ENCODE results near the gene PREPL. TPM values are rescaled to one million over a fixed set of nuclear protein-coding genes. Genes with fewer than 3 reads are reported as not detected.

Gene PREPL
- total and polyA plus RNA-seq, 2 of the 8 experiments (the other 6 are each of a cell fraction or from before 2014, with no cell fraction given), result 13.6 to 38.9 TPM

GRCh38 chr2:44321360-44321759, 39.9 kb downstream of the PREPL start:
- Histone ChIP-seq H2AFZ (ENCODE audit: low read length) (no peak overlapping the region), H3K4me3 (ENCODE audit: extremely low read depth in 1 of 4, insufficient read depth in 2 of 4, low read depth in 3 of 4, low read length in 4 of 4) (no peak overlapping the region), H3K79me1 (ENCODE audit: low read depth, low read length) (no peaks in the 10 kb centered on the region), H2BK15ac (ENCODE audit: low read length) (no peak overlapping the region), H3K36me3 (ENCODE audit: control insufficient read depth in 2 of 4, insufficient read depth in 4 of 4, low read length in 3 of 4) (peaks cover 0 to 47% (median 23%) of the 10 kb centered on the region in 4 experiments; a peak in 7 of 8 replicates), H3K79me2 (ENCODE audit: control insufficient read depth in 1 of 2, insufficient read depth in 2 of 2, low read length in 2 of 2) (no peaks in the 10 kb centered on the region), H3K18ac (ENCODE audit: extremely low read depth, low read length) (no peak overlapping the region), H4K20me1 (replicated peaks in 1 of 2; ENCODE audit: control insufficient read depth in 1 of 2, insufficient read depth in 2 of 2, low read length in 2 of 2) (no peaks in the 10 kb centered on the region), H2BK12ac (ENCODE audit: low read depth, low read length) (no peak overlapping the region), H3K9ac (replicated peaks in 1 of 4; ENCODE audit: extremely low read depth in 1 of 4, low read depth in 3 of 4, low read length in 3 of 4) (no peak overlapping the region), H3K4ac (replicated peaks; ENCODE audit: insufficient read length, low read depth, low read length) (no peak overlapping the region), H2BK5ac (ENCODE audit: low read depth, low read length) (no peak overlapping the region), H4K91ac (replicated peaks; ENCODE audit: insufficient read length, low read length) (no peak overlapping the region), H2BK20ac (ENCODE audit: low read length) (no peak overlapping the region), H2BK120ac (replicated peaks; ENCODE audit: low read depth, low read length) (no peak overlapping the region), H4K5ac (ENCODE audit: insufficient read length, low read depth, low read length) (no peak overlapping the region), H3K14ac (ENCODE audit: insufficient read length) (no peak overlapping the region), H4K8ac (ENCODE audit: extremely low read depth, insufficient read depth, low read length) (no peak overlapping the region), H3K56ac (replicated peaks; ENCODE audit: insufficient read length, low read depth, low read length) (no peak overlapping the region), H3K23me2 (ENCODE audit: low read depth, low read length) (no peaks in the 10 kb centered on the region), H2AK5ac (ENCODE audit: low read depth, low read length) (no peak overlapping the region), H3K27ac (ENCODE audit: low read depth, low read length) (no peak overlapping the region), H3K9me3 (ENCODE audit: insufficient read depth in 2 of 2, low read depth in 1 of 2, low read length in 1 of 2) (no peaks in the 10 kb centered on the region), H3K27me3 (replicated peaks in 1 of 4; ENCODE audit: control insufficient read depth in 3 of 4, extremely low read depth in 1 of 4, insufficient read depth in 3 of 4, low read length in 3 of 4) (no peaks in the 10 kb centered on the region), H3K4me1 (replicated peaks in 1 of 4; ENCODE audit: control insufficient read depth in 3 of 4, insufficient read depth in 4 of 4, low read length in 3 of 4) (peaks cover 0 to 3% (median 1%) of the 10 kb centered on the region in 4 experiments; a peak in 1 of 7 replicates), H3K4me2 (ENCODE audit: insufficient read depth in 1 of 2, low read depth in 2 of 2, low read length in 2 of 2) (no peak overlapping the region), H3K23ac (ENCODE audit: insufficient read length) (no peak overlapping the region)
- WGBS, 2 experiments (ENCODE audit: extremely low coverage in 1 of 2, insufficient coverage in 1 of 2, insufficient read length in 1 of 2, insufficient replicate concordance in 2 of 2, low coverage in 1 of 2, low lambda C conversion rate in 2 of 2, missing lambda C conversion rate in 1 of 2), result 85% methylated on average over 5 of the region's 5 CpGs; no CpG with 5 or more reads in 1 of the 2 experiments
- no peak for FAIRE-seq
- CTCF ChIA-PET (ENCODE audit: partially characterized antibody), result interaction anchor here (0.7 kb wide), 1 partner anchor 308 kb away, joined by 3 read pairs; no protein-coding TSS in a partner anchor
- DNase-seq (ENCODE audit: low read depth in 1 of 2, low spot score in 2 of 2), result no peak
- POLR2A ChIA-PET (ENCODE audit: partially characterized antibody), result interaction anchor here (1.1 kb wide), 1 partner anchor 11 kb away, joined by 3 read pairs; no protein-coding TSS in a partner anchor
- TF ChIP-seq BACH1 (IDR thresholded peaks at IDR 0.05; ENCODE audit: low read length), result no peak
- TF ChIP-seq CHD2 (IDR thresholded peaks at IDR 0.05; ENCODE audit: low read length), result no peak
- no peak for TF ChIP-seq MAFK (IDR thresholded peaks at IDR 0.05; ENCODE audit: low read depth, low read length)
- no peak for TF ChIP-seq JUND (IDR thresholded peaks at IDR 0.05; ENCODE audit: low read length)
- no peak for TF ChIP-seq FOSL1 (IDR thresholded peaks at IDR 0.05; ENCODE audit: insufficient read depth, low read depth, low read length)
- no peak for TF ChIP-seq ASH2L (IDR thresholded peaks at IDR 0.05; ENCODE audit: low read length)
- no peak for TF ChIP-seq RNF2 (IDR thresholded peaks at IDR 0.05; ENCODE audit: borderline replicate concordance, low read depth, low read length, missing control alignments, poor library complexity, severe bottlenecking)
- TF ChIP-seq CTCF (IDR thresholded peaks at IDR 0.05; ENCODE audit: control extremely low read depth in 1 of 3, insufficient read depth in 1 of 3, low read depth in 1 of 3, low read length in 3 of 3), result no peak
- TF ChIP-seq RFX5 (IDR thresholded peaks at IDR 0.05; ENCODE audit: borderline replicate concordance, low read depth, low read length), result no peak
- TF ChIP-seq TBP (IDR thresholded peaks at IDR 0.05; ENCODE audit: low read depth, low read length), result no peak
- no peak for TF ChIP-seq TCF12 (IDR thresholded peaks at IDR 0.05; ENCODE audit: low read depth, low read length)
- no peak for TF ChIP-seq RBBP5 (IDR thresholded peaks at IDR 0.05; ENCODE audit: borderline replicate concordance, low read depth, low read length)

All from H1 (cell line).